ENCODE results near the gene TACR1.

The TACR1 gene

GRCh38 chr2:75237296-75237695 lies 38.0 kb upstream of the TACR1 start:
- no peaks in the 10 kb centered on the region for H3K4me1 Mint-ChIP-seq
- H3K27ac Mint-ChIP-seq, result no peak overlapping the region
- H3K36me3 Mint-ChIP-seq (ENCODE audit: low read depth), result no peaks in the 10 kb centered on the region
- no peak for TF ChIP-seq CTCF (IDR thresholded peaks at IDR 0.05)
- no peak overlapping the region for H3K4me3 Mint-ChIP-seq
- peaks cover 14% of the 10 kb centered on the region for H3K9me3 Mint-ChIP-seq
- no peaks in the 10 kb centered on the region for H3K27me3 Mint-ChIP-seq (ENCODE audit: low read depth, poor library complexity)
- DNase-seq, result no peak

- DNase-seq, result no peak
- peaks cover 5% of the 10 kb centered on the region for H3K9me3 Mint-ChIP-seq
- TF ChIP-seq CTCF (IDR thresholded peaks at IDR 0.05), result no peak
- no peaks in the 10 kb centered on the region for H3K4me1 Mint-ChIP-seq
- H3K4me3 Mint-ChIP-seq, result no peak overlapping the region
- H3K27me3 Mint-ChIP-seq (ENCODE audit: low read depth, poor library complexity), result peaks cover 8% of the 10 kb centered on the region
- no peaks in the 10 kb centered on the region for H3K36me3 Mint-ChIP-seq (ENCODE audit: low read depth)
- no peak overlapping the region for H3K27ac Mint-ChIP-seq
Measured at GRCh38 chr2:75233965-75234364, 34.6 kb upstream of the TACR1 start.

GRCh38 chr2:75226617-75227016 lies 27.3 kb upstream of the TACR1 start:
- no peak for DNase-seq
- no peak overlapping the region for H3K27ac Mint-ChIP-seq
- peaks cover 14% of the 10 kb centered on the region for H3K27me3 Mint-ChIP-seq (ENCODE audit: low read depth, poor library complexity)
- peaks cover 4% of the 10 kb centered on the region for H3K9me3 Mint-ChIP-seq
- H3K36me3 Mint-ChIP-seq (ENCODE audit: low read depth), result no peaks in the 10 kb centered on the region
- no peak overlapping the region for H3K4me3 Mint-ChIP-seq
- no peak for TF ChIP-seq CTCF (IDR thresholded peaks at IDR 0.05)
- H3K4me1 Mint-ChIP-seq, result peaks cover 6% of the 10 kb centered on the region

GRCh38 chr2:75226099-75226498 lies 26.8 kb upstream of the TACR1 start:
- no peak for DNase-seq
- no peak overlapping the region for H3K4me3 Mint-ChIP-seq
- peaks cover 10% of the 10 kb centered on the region for H3K27me3 Mint-ChIP-seq (ENCODE audit: low read depth, poor library complexity)
- H3K4me1 Mint-ChIP-seq, result peaks cover 6% of the 10 kb centered on the region
- TF ChIP-seq CTCF (IDR thresholded peaks at IDR 0.05), result no peak
- no peaks in the 10 kb centered on the region for H3K36me3 Mint-ChIP-seq (ENCODE audit: low read depth)
- H3K27ac Mint-ChIP-seq, result no peak overlapping the region
- H3K9me3 Mint-ChIP-seq, result peaks cover 5% of the 10 kb centered on the region

- H3K9me3 Mint-ChIP-seq, result peaks cover 13% of the 10 kb centered on the region
- H3K27ac Mint-ChIP-seq, result no peak overlapping the region
- no peaks in the 10 kb centered on the region for H3K36me3 Mint-ChIP-seq (ENCODE audit: low read depth)
- H3K27me3 Mint-ChIP-seq (ENCODE audit: low read depth, poor library complexity), result peaks cover 10% of the 10 kb centered on the region
- no peak overlapping the region for H3K4me3 Mint-ChIP-seq
- TF ChIP-seq CTCF (IDR thresholded peaks at IDR 0.05), result no peak
- H3K4me1 Mint-ChIP-seq, result peaks cover 6% of the 10 kb centered on the region
- no peak for DNase-seq
Measured at GRCh38 chr2:75224636-75225094, 25.3 kb upstream of the TACR1 start.

GRCh38 chr2:75222527-75222926 lies 23.2 kb upstream of the TACR1 start:
- Mint-ChIP-seq H3K27ac (no peak overlapping the region), H3K27me3 (ENCODE audit: low read depth, poor library complexity) (peaks cover 15% of the 10 kb centered on the region), H3K4me1 (peaks cover 6% of the 10 kb centered on the region), H3K9me3 (peaks cover 35% of the 10 kb centered on the region), H3K36me3 (ENCODE audit: low read depth) (no peaks in the 10 kb centered on the region), H3K4me3 (no peak overlapping the region)
- no peak for TF ChIP-seq CTCF (IDR thresholded peaks at IDR 0.05)
- no peak for DNase-seq
